ENCODE data around the gene CARM1.

DNA sequence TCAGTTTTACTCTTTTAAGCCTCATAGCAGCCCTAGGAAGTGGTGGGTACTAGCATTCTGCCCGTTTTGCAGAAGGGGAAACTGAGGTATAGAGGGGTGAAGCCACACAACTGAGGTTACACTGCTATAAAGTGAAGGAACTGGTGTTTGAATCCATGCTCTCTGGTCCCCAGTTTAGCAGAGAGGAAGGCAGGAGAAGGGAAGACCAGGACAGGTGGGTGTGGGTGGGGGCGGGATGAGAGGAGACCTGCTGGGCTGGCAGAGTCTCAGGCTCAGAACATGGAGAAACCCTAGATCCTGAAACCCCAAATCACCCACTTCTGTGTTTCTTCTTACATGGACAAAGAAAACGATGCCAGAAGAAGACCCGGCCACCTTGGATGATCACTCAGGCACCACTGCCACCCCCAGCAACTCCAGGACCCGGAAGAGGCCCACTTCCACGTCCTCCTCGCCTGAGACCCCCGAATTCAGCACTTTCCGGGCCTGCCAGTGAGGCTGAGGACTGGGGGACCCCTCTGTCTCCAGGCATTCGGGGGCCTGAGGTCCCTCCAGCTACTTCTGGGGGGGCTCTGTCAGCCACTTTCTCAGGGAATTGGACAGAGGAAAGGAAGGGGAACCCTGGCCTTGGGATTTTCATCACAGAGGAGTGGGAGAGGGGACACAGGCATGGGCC lies 2.3 kb upstream of the CARM1 start:
- TF ChIP-seq, protein P1, sequence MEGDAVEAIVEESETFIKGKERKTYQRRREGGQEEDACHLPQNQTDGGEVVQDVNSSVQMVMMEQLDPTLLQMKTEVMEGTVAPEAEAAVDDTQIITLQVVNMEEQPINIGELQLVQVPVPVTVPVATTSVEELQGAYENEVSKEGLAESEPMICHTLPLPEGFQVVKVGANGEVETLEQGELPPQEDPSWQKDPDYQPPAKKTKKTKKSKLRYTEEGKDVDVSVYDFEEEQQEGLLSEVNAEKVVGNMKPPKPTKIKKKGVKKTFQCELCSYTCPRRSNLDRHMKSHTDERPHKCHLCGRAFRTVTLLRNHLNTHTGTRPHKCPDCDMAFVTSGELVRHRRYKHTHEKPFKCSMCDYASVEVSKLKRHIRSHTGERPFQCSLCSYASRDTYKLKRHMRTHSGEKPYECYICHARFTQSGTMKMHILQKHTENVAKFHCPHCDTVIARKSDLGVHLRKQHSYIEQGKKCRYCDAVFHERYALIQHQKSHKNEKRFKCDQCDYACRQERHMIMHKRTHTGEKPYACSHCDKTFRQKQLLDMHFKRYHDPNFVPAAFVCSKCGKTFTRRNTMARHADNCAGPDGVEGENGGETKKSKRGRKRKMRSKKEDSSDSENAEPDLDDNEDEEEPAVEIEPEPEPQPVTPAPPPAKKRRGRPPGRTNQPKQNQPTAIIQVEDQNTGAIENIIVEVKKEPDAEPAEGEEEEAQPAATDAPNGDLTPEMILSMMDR (IDR thresholded peaks at IDR 0.05) = no peak
- no peak for TF ChIP-seq POLR2A (IDR thresholded peaks at IDR 0.05)
